NOMO-1 treated with dmso at 0.1 percent for 144 hours (cell line): ENCODE measurements around the gene NLRP6.
A peak's percentile ranks its signal among the peaks of the same experiment; 100 is the strongest.
"Not testable (repeated sequence)": the region's sequence is repeated elsewhere in the genome, so short reads cannot be mapped to it uniquely, and the experiment has no call there.

Experiments used
- DNase-seq: peaks from one replicate; lab custom pipeline; 2025; ENCODE audit not compliant: unreplicated experiment; lab: John Stamatoyannopoulos, UW

Gene NLRP6

GRCh38 chr11:281486-282161 is 3.4 kb downstream of the NLRP6 start:
- no peak for DNase-seq

DNA sequence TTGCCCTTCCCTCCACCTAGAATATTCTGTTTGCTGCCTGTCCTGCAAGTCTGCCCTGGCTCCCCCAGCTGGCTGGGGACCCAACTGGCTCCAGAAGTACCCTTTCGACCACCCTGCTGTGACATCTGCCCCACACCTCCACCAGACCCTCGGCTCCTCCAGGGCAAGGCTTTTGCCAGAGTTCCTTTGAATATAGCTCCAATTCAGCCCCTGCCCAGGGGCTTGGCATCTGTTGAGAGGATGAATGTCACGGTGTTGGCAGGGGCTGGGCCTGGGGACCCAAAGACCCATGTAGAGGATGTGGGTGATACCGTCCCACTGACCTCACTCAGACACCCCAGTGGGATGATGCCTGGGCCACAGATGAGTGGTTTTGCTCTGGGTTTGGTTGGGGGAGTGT is 4.0 kb downstream of the NLRP6 start:
- no peak for DNase-seq

- DNase-seq: no peak
Measured at GRCh38 chr11:282630-283360, 4.6 kb downstream of the NLRP6 start.

DNA sequence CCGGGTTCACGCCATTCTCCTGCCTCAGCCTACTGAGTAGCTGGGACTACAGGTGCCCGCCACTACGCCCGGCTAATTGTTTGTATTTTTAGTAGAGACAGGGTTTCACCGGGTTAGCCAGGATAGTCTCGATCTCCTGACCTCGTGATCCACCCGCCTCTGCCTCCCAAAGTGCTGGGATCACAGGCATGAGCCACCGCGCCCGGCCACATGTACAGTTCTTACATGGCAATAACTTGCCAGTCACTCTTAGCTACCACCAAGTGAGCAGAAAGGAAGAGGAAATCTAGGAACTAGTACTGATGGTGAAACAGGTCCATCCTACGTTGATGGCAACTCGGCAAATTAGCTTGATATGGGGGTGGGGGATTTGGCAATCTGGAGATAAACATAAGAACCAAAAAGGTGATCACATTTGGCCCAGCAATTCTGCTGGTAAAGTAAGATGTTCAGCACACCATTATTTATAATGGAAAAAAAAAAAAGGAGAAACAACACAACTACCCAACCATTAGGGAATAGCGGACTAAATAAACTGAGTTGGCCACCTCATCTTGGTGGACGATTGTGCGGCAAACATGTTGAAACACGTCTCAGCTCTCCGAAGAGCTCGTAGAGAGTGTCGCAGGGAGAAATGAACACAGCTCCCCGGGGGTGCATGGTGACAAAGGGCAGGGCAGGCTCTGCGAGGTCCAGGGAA is 5.3 kb downstream of the NLRP6 start:
- DNase-seq: peak; percentile 28

GRCh38 chr11:284105-285020 is 6.2 kb downstream of the NLRP6 start:
- DNase-seq: no peak

DNA sequence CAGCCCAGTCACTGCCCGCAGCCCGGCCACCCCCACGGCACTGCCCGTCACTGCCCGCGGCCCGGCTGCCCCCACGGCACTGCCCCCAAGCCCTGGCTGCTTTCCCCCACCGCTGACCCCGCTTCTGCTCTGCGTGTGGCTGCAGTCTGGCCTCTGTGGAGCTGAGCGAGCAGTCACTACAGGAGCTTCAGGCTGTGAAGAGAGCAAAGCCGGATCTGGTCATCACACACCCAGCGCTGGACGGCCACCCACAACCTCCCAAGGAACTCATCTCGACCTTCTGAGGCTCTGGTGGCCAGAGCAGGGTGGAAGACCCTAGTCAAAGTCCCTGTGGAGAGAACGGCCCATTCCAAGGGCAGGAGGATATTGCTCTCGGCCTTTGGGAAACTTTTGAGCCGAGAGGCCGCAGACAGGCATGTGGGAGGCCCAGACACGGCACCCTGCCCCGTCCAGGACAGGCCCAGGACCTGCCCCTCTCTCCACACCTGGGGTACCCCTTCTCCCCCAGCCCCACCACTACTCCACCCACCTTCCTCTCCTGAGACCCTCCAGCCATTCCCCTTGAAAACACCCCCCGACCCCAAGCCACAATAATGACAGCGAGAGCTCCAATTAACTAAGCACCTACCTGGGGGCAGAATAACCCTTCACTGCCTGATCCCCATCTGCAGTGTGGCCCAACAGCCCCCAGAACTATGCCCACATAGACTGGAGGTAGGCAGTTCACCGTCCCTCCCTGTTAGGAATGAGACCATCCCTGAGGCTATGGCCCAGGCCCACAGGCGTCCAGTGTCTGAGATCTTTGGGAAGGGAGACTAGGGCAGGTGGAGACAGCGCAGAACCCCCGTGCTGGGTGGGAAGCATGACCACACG is 7.0 kb downstream of the NLRP6 start:
- no peak for DNase-seq

DNA sequence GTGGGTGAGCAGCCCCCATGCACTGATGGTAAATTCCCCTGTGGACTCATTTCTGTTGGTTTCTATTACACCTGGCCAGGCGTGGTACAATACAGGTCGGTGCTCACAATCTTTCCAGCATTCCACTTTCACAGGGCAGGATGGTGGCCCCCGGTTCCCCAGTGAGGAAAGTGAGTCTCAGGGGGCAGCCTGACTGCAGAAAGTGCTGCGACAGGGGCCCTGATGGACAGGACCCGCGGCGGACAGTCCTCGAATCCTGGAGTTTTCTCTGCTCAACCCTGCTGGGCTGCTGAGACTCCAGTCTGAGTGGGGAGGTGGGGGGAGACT is 7.7 kb downstream of the NLRP6 start:
- DNase-seq: no peak

GRCh38 chr11:286977-287820 is 9.0 kb downstream of the NLRP6 start:
- DNase-seq: not testable (repeated sequence)

GRCh38 chr11:287821-288477 is 9.7 kb downstream of the NLRP6 start:
- no peak for DNase-seq

DNA sequence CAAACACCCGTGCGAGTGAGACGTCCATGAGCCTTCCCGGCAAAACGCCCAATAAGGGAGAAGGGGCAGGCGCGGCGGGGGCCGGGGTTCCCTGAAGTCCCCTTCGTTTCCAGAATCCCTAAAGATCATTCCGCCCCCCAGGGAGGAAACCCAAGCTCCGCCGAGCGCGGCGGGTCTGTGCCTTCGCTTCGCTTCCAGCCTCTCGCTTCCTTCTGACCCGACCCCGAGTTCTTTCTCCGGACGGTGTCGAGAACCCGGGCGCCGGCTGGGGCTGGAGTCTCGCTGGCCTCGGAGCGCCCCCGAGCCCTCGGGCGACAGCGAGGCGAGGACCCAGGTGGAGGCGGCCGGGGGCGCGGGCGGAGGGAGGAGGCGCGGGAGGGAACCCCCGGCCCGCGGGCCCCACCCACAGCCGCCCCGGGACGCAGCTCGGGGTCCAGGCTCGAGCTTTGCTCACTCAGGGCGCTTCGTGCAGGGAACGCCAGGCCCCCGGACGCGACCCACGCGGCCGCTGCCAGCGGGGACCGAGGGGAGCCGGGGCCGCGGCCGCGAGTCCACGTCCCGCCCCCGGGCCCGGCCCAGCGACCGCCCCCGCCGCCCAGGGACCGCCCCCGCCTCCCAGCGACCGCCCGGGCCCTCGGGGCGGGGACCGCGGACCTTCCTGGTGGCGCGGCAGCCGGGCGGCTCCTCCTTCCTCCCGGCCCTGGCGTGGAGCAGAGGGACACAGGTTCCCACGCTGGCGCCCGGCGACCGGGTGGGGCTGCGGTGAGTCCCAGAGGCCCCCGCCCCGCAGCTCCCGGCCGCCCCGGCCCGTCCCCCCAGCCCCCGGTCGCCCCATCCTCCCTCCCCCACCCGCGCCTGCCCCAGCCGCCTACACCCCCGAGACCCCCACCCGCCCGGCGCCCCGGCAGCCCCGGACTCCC is 10.5 kb downstream of the NLRP6 start, which contains the start of gene PGGHG:
PGGHG (plus strand) TSS at position 649 of the 920 bp plus-strand sequence. CDS start 691 bp downstream, outside the sequence.
- no peak for DNase-seq

- no peak for DNase-seq
Measured at GRCh38 chr11:289398-289711, 11.1 kb downstream of the NLRP6 start.

DNA sequence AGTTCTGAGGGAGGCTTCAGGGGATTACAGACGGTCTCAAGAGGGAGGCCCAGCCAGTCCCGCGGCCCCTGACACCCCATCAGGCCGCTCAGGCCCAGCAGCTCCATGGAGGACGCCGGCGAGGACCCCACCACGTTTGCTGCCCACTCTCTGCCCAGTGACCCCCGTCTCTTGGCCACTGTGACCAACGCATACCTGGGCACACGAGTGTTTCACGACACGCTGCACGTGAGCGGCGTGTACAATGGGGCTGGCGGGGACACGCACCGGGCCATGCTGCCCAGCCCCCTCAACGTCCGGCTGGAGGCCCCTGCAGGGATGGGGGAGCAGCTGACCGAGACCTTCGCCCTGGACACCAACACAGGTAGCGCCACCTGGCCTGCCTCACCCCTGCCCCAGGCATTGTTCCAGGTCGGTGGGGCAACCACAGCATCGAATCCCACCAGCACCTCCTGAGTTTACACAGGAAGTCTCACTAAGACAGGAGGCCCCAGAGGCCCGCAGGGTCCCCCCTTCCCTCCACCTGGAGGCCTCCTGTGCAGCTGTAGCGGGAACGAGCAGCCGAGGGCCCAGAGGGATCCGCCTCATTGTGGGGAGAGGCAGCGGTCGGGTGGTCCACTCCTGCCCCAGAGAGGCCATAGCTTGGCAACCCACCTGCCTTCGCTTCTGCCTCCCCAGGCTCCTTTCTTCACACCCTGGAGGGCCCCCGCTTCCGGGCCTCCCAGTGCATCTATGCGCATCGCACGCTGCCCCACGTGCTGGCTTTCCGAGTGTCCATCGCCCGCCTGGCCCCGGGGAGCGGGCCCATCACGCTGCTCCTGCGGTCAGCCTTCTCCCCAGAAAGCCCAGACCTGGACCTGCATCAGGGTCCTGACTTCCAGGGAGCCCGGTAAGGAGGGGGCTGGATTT is 11.8 kb downstream of the NLRP6 start:
- no peak for DNase-seq

GRCh38 chr11:290621-291231 is 12.5 kb downstream of the NLRP6 start:
- no peak for DNase-seq

DNA sequence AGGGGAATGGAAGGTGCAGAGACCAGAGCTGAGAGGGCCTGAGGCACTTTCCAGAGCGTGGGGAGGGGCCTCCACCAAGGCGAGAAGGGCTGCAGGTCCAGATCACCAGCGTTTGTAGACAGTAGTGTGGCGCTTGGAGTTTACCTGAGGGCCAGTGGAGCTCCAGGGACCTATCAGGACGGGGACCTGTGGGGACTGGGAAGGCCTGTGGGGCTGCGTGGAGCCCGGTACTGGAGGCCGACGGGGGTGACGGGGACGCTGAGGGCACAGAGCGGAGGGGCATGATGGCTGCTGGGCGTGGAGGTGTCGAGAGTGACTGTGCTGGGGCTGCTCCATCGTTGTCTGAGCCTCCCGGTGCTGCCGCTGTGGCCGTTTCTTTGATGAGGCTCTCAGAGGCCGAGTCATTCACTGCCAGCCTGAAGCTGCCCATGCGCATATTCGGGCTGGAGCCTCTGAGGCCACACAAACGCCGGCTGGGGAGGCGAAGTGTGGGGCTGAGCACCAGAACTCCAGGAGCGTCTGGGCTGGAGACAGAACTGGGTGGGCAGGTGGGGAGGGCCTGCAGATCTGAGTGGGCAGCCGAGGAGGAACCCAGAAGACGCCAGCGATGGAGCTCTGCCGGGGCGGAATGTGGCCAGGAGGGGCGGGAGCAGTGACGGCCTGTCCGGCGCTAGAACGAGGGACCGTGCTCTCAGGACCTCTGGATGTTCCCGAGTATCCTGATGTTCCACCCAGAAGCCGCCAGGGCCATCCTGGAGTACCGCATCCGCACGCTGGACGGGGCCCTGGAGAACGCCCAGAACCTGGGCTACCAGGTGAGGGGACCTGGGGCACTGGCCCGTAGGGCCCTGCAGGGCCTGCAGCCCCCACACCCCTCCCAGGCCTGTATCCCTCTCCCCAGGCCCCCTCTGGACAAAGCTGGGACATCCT is 13.3 kb downstream of the NLRP6 start:
- no peak for DNase-seq
